Neuronal stem cell (in vitro differentiated cells): ENCODE measurements around the gene GRAMD2B.
A peak's percentile ranks its signal among the peaks of the same experiment; 100 is the strongest.

Experiments used
- DNase-seq: peaks from one replicate; pipeline ENCODE4 v3.0.0-alpha.2; 2013; ENCODE audit warnings: low spot score
- H2AFZ ChIP-seq: one replicate; pipeline ENCODE4 v1.6.1; 2013; ENCODE audit warnings: mild to moderate bottlenecking, low read length, inconsistent platforms
- H2AK5ac ChIP-seq: 2 replicates; pipeline ENCODE4 v1.6.1; 2013; ENCODE audit warnings: low read depth, mild to moderate bottlenecking, inconsistent platforms, low read length, moderate library complexity, mixed read lengths
- H2BK120ac ChIP-seq: 2 replicates; pipeline ENCODE4 v1.6.1; 2013; ENCODE audit warnings: low read depth, mild to moderate bottlenecking, inconsistent platforms, low read length, moderate library complexity, mixed read lengths
- H2BK12ac ChIP-seq: one replicate; pipeline ENCODE4 v1.6.1; 2013; ENCODE audit warnings: low read length, inconsistent platforms
- H2BK15ac ChIP-seq: 2 replicates; pipeline ENCODE4 v1.6.1; 2013; ENCODE audit warnings: mild to moderate bottlenecking, low read length, inconsistent platforms, mixed read lengths
- H2BK5ac ChIP-seq: one replicate; pipeline ENCODE4 v1.6.1; 2013; ENCODE audit warnings: inconsistent platforms, mild to moderate bottlenecking, low read length, moderate library complexity
- H3K14ac ChIP-seq: one replicate; pipeline ENCODE4 v1.6.1; 2013; ENCODE audit warnings: low read length, inconsistent platforms
- H3K18ac ChIP-seq: 2 replicates; pipeline ENCODE4 v1.6.1; 2013; ENCODE audit warnings: low read length, inconsistent platforms
- H3K23ac ChIP-seq: 2 replicates; pipeline ENCODE4 v1.6.1; 2013; ENCODE audit warnings: low read depth, mild to moderate bottlenecking, mixed read lengths, low read length, inconsistent platforms; ENCODE audit not compliant: poor library complexity
- H3K27ac ChIP-seq: replicated peaks from 3 replicates; pipeline ENCODE4 v1.5.1; 2013; ENCODE audit warnings: low read length, inconsistent platforms
- H3K27me3 ChIP-seq, 3 experiments: 2 replicates each; pipeline ENCODE4 v1.6.1; 2013; ENCODE audit warnings: low read length in 3 of 3, mild to moderate bottlenecking in 2 of 3, inconsistent platforms in 1 of 3, low read depth in 1 of 3, mixed read lengths in 1 of 3, moderate library complexity in 1 of 3; ENCODE audit not compliant: control insufficient read depth in 3 of 3, insufficient read depth in 3 of 3
- H3K36me3 ChIP-seq, 2 donors: replicated peaks in 1 of 2; 2 replicates each; pipeline ENCODE4 v1.6.1; 2013; ENCODE audit warnings: low read length in 2 of 2; ENCODE audit not compliant: control insufficient read depth in 2 of 2, insufficient read depth in 2 of 2
- H3K4ac ChIP-seq: 2 replicates; pipeline ENCODE4 v1.6.1; 2013; ENCODE audit warnings: inconsistent platforms, mild to moderate bottlenecking, low read length, moderate library complexity
- H3K4me1 ChIP-seq, 2 donors: 1 replicate in 1 of 2; 2 replicates in 1 of 2; pipeline ENCODE4 v1.6.1; 2013; ENCODE audit warnings: low read length in 2 of 2, low read depth in 1 of 2; ENCODE audit not compliant: control insufficient read depth in 2 of 2, insufficient read depth in 1 of 2
- H3K4me2 ChIP-seq: one replicate; pipeline ENCODE4 v1.6.1; 2013; ENCODE audit warnings: mild to moderate bottlenecking, low read length, inconsistent platforms; ENCODE audit not compliant: insufficient read depth, poor library complexity, severe bottlenecking
- H3K4me3 ChIP-seq, 2 donors: 2 replicates each; pipeline ENCODE4 v1.5.1; 2013; ENCODE audit warnings: low read length in 2 of 2, mild to moderate bottlenecking in 2 of 2, inconsistent platforms in 1 of 2, moderate library complexity in 1 of 2
- H3K79me1 ChIP-seq: one replicate; pipeline ENCODE4 v1.6.1; 2013; ENCODE audit warnings: low read depth, mild to moderate bottlenecking, inconsistent platforms, low read length, moderate library complexity
- H3K9ac ChIP-seq: one replicate; pipeline ENCODE4 v1.6.1; 2013; ENCODE audit warnings: mild to moderate bottlenecking, low read depth, low read length, inconsistent platforms; ENCODE audit not compliant: poor library complexity
- H3K9me3 ChIP-seq, 2 donors: replicated peaks in 1 of 2; 2 replicates each; pipeline versions ENCODE3 to v1.6.1; 2013; ENCODE audit warnings: low read length in 2 of 2, mild to moderate bottlenecking in 2 of 2, inconsistent platforms in 1 of 2, low read depth in 1 of 2, mixed read lengths in 1 of 2, moderate library complexity in 1 of 2; ENCODE audit not compliant: control insufficient read depth in 2 of 2, insufficient read depth in 1 of 2
- H4K8ac ChIP-seq: one replicate; pipeline ENCODE4 v1.6.1; 2013; ENCODE audit warnings: low read depth, mild to moderate bottlenecking, inconsistent platforms, low read length, moderate library complexity
- H4K91ac ChIP-seq: one replicate; pipeline ENCODE4 v1.6.1; 2013; ENCODE audit warnings: low read length, low read depth, mild to moderate bottlenecking, inconsistent platforms; ENCODE audit not compliant: poor library complexity
- WGBS, 2 donors: extraction: QIAGEN DNeasy Blood & Tissue Kit; methylation state at CpG; one replicate each; pipeline ENCODE4 v1.1.7; 2013; ENCODE audit warnings: missing lambda C conversion rate in 2 of 2, mixed read lengths in 1 of 2; ENCODE audit not compliant: insufficient read length in 2 of 2, insufficient replicate concordance in 1 of 2; ENCODE audit errors: extremely low coverage in 2 of 2; 5-methylcytosine and 5-hydroxymethylcytosine counted together

The GRAMD2B gene

GRCh38 chr5:126540631-126541030 is 117.4 kb downstream of the GRAMD2B start:
- H3K4me1 ChIP-seq = peaks cover 0 to 2% of the 10 kb centered on the region in 2 donors
- no peak overlapping the region for H4K91ac ChIP-seq
- H3K4me2 ChIP-seq = no peak overlapping the region
- no peak overlapping the region for H4K8ac ChIP-seq
- H3K36me3 ChIP-seq = peaks cover 8 to 33% of the 10 kb centered on the region in 2 donors
- no peak overlapping the region for H2BK5ac ChIP-seq
- H2BK15ac ChIP-seq = no peak overlapping the region
- no peak for DNase-seq
- H3K4ac ChIP-seq = no peak overlapping the region
- H2BK120ac ChIP-seq = no peak overlapping the region
- H3K9ac ChIP-seq = no peak overlapping the region
- no peak overlapping the region for H3K4me3 ChIP-seq
- no peak overlapping the region for H3K18ac ChIP-seq
- H2BK12ac ChIP-seq = no peak overlapping the region
- H3K23ac ChIP-seq = no peak overlapping the region
- no peaks in the 10 kb centered on the region for H3K79me1 ChIP-seq
- H3K27ac ChIP-seq = no peak overlapping the region
- H3K9me3 ChIP-seq = peaks cover 0 to 2% of the 10 kb centered on the region in 2 donors
- H2AFZ ChIP-seq = no peak overlapping the region
- no CpG with 5 or more reads among the region's 5 CpGs for WGBS, 2 donors
- no peak overlapping the region for H3K14ac ChIP-seq
- H3K27me3 ChIP-seq = no peaks in the 10 kb centered on the region
- H2AK5ac ChIP-seq = no peak overlapping the region

- no peak overlapping the region for H3K23ac ChIP-seq
- no peak overlapping the region for H3K27ac ChIP-seq
- H3K18ac ChIP-seq = no peak overlapping the region
- WGBS, 2 donors = no CpG with 5 or more reads among the region's 2 CpGs
- no peak for DNase-seq
- H2AK5ac ChIP-seq = no peak overlapping the region
- H3K79me1 ChIP-seq = no peaks in the 10 kb centered on the region
- no peak overlapping the region for H3K4me3 ChIP-seq
- no peak overlapping the region for H2BK15ac ChIP-seq
- H3K4ac ChIP-seq = no peak overlapping the region
- peak overlapping the region; percentile 95 for H4K8ac ChIP-seq
- H2BK5ac ChIP-seq = no peak overlapping the region
- H2BK12ac ChIP-seq = no peak overlapping the region
- no peak overlapping the region for H2BK120ac ChIP-seq
- H4K91ac ChIP-seq = no peak overlapping the region
- H3K14ac ChIP-seq = no peak overlapping the region
- H3K36me3 ChIP-seq = peaks cover 19 to 51% of the 10 kb centered on the region in 2 donors
- no peak overlapping the region for H3K9ac ChIP-seq
- no peaks in the 10 kb centered on the region for H3K27me3 ChIP-seq
- peaks cover 0 to 2% of the 10 kb centered on the region in 2 donors for H3K4me1 ChIP-seq
- no peak overlapping the region for H2AFZ ChIP-seq
- H3K4me2 ChIP-seq = no peak overlapping the region
- peaks cover 0 to 2% of the 10 kb centered on the region in 2 donors for H3K9me3 ChIP-seq
Measured at GRCh38 chr5:126542441-126542840, 119.2 kb downstream of the GRAMD2B start.

- Histone ChIP-seq H3K9me3 (peaks cover 0 to 2% of the 10 kb centered on the region in 2 donors), H3K27me3 (no peaks in the 10 kb centered on the region), H3K4me3 (no peak overlapping the region), H2BK5ac (no peak overlapping the region), H3K23ac (no peak overlapping the region), H2AFZ (no peak overlapping the region), H3K4me1 (peaks cover 0 to 2% of the 10 kb centered on the region in 2 donors), H3K18ac (no peak overlapping the region), H2BK15ac (no peak overlapping the region), H4K91ac (no peak overlapping the region), H3K4me2 (no peak overlapping the region), H4K8ac (peak overlapping the region; percentile 95), H2AK5ac (no peak overlapping the region), H2BK120ac (no peak overlapping the region), H3K27ac (no peak overlapping the region), H3K14ac (no peak overlapping the region), H3K36me3 (peaks cover 19 to 57% of the 10 kb centered on the region in 2 donors), H3K4ac (no peak overlapping the region), H3K9ac (no peak overlapping the region), H3K79me1 (no peaks in the 10 kb centered on the region), H2BK12ac (no peak overlapping the region)
- no peak for DNase-seq
- no CpG with 5 or more reads among the region's 1 CpG for WGBS, 2 donors
Measured at GRCh38 chr5:126543009-126543408, 119.8 kb downstream of the GRAMD2B start.

GRCh38 chr5:126543660-126544059 is 120.5 kb downstream of the GRAMD2B start:
- Histone ChIP-seq H3K9me3 (peaks cover 0 to 2% of the 10 kb centered on the region in 2 donors), H2AFZ (no peak overlapping the region), H3K27ac (no peak overlapping the region), H2BK15ac (no peak overlapping the region), H3K4ac (no peak overlapping the region), H3K9ac (no peak overlapping the region), H2BK120ac (no peak overlapping the region), H4K91ac (no peak overlapping the region), H3K36me3 (peaks cover 19 to 63% of the 10 kb centered on the region in 2 donors), H3K23ac (no peak overlapping the region), H2BK12ac (no peak overlapping the region), H3K27me3 (no peaks in the 10 kb centered on the region), H3K4me1 (peaks cover 0 to 2% of the 10 kb centered on the region in 2 donors), H3K4me3 (no peak overlapping the region), H3K14ac (no peak overlapping the region), H2AK5ac (no peak overlapping the region), H3K79me1 (no peaks in the 10 kb centered on the region), H2BK5ac (no peak overlapping the region), H4K8ac (no peak overlapping the region), H3K4me2 (no peak overlapping the region), H3K18ac (peak overlapping the region; percentile 51)
- no peak for DNase-seq
- WGBS, 2 donors = no CpG with 5 or more reads among the region's 2 CpGs
